Chondrocyte (in vitro differentiated cells): Measurements from ENCODE around the gene ZNF627. TPM values are rescaled to one million over a fixed set of nuclear protein-coding genes. Genes with fewer than 3 reads are reported as not detected.
A peak's percentile ranks its signal among the peaks of the same experiment; 100 is the strongest.

Experiments
- DNase-seq: peaks from one replicate; pipeline ENCODE4 v3.0.0; 2021; ENCODE audit warnings: mixed read lengths, low spot score
- H3K27ac Mint-ChIP-seq: one replicate; pipeline ENCODE4 v1.8.0; 2021; ENCODE audit warnings: mild to moderate bottlenecking, moderate library complexity, mixed read lengths; ENCODE audit not compliant: unreplicated experiment
- H3K27me3 Mint-ChIP-seq: 2 replicates; pipeline ENCODE4 v1.8.0; 2021; ENCODE audit warnings: low read depth, mixed read lengths
- H3K36me3 Mint-ChIP-seq: 2 replicates; pipeline ENCODE4 v1.8.0; 2021; ENCODE audit warnings: low read depth, mixed read lengths
- H3K4me1 Mint-ChIP-seq: 2 replicates; pipeline ENCODE4 v1.8.0; 2021; ENCODE audit warnings: low read depth, mild to moderate bottlenecking, mixed read lengths
- H3K4me3 Mint-ChIP-seq: one replicate; pipeline ENCODE4 v1.8.0; 2021; ENCODE audit warnings: mild to moderate bottlenecking, moderate library complexity, mixed read lengths; ENCODE audit not compliant: unreplicated experiment
- H3K9me3 Mint-ChIP-seq: 2 replicates; pipeline ENCODE4 v1.8.0; 2021; ENCODE audit warnings: low read depth, mixed read lengths
- total RNA-seq: library from RNA; stranded (reverse); gene quantifications from 3 replicates; pipeline ENCODE4 v1.2.1, GENCODE V29; 2021
- TF ChIP-seq, protein P1 (sequence below): fragments of 200-600 bp; sonication (generic); IDR thresholded peaks from 2 replicates; pipeline ENCODE4 v1.5.0; 2021; ENCODE audit warnings: antibody characterized with exemption, mild to moderate bottlenecking, moderate library complexity

Gene ZNF627
- total RNA-seq, 1 donor from 2014 or later, result 14.2 TPM

- H3K9me3 Mint-ChIP-seq, result peaks cover 5% of the 10 kb centered on the region
- DNase-seq, result peak; percentile 98
- no peaks in the 10 kb centered on the region for H3K36me3 Mint-ChIP-seq
- H3K4me1 Mint-ChIP-seq, result no peaks in the 10 kb centered on the region
- peak overlapping the region; percentile 79 for H3K4me3 Mint-ChIP-seq
- H3K27ac Mint-ChIP-seq, result peak overlapping the region; percentile 89
- H3K27me3 Mint-ChIP-seq, result no peaks in the 10 kb centered on the region
- TF ChIP-seq, protein P1, sequence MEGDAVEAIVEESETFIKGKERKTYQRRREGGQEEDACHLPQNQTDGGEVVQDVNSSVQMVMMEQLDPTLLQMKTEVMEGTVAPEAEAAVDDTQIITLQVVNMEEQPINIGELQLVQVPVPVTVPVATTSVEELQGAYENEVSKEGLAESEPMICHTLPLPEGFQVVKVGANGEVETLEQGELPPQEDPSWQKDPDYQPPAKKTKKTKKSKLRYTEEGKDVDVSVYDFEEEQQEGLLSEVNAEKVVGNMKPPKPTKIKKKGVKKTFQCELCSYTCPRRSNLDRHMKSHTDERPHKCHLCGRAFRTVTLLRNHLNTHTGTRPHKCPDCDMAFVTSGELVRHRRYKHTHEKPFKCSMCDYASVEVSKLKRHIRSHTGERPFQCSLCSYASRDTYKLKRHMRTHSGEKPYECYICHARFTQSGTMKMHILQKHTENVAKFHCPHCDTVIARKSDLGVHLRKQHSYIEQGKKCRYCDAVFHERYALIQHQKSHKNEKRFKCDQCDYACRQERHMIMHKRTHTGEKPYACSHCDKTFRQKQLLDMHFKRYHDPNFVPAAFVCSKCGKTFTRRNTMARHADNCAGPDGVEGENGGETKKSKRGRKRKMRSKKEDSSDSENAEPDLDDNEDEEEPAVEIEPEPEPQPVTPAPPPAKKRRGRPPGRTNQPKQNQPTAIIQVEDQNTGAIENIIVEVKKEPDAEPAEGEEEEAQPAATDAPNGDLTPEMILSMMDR, result no peak
Measured at GRCh38 chr19:11639602-11640471, 42.6 kb downstream of the ZNF627 start.

DNA sequence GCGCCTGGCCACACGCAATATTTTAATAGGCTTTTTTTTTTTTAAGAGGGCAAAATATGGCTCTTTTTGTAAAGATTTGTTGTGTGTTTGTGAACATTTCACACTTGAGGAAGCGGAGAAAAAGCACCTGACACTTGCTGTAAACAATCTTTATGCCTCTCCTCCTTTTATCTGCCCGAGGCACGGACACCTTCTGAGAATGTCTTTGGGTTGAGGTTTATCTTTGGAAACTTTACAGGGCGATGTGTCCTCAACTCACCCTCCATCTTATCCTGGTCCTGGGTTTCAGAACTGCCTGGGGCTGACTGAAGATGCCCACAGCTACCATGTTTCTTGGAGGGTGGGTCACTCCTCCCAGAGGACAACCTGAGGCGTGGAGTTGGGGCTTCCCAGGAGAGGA lies 44.0 kb downstream of the ZNF627 start:
- TF ChIP-seq, protein P1, result no peak
- no peak for DNase-seq
- H3K4me1 Mint-ChIP-seq, result no peaks in the 10 kb centered on the region
- H3K27ac Mint-ChIP-seq, result no peak overlapping the region
- H3K36me3 Mint-ChIP-seq, result no peaks in the 10 kb centered on the region
- H3K9me3 Mint-ChIP-seq, result no peaks in the 10 kb centered on the region
- H3K4me3 Mint-ChIP-seq, result no peak overlapping the region
- H3K27me3 Mint-ChIP-seq, result no peaks in the 10 kb centered on the region

DNA sequence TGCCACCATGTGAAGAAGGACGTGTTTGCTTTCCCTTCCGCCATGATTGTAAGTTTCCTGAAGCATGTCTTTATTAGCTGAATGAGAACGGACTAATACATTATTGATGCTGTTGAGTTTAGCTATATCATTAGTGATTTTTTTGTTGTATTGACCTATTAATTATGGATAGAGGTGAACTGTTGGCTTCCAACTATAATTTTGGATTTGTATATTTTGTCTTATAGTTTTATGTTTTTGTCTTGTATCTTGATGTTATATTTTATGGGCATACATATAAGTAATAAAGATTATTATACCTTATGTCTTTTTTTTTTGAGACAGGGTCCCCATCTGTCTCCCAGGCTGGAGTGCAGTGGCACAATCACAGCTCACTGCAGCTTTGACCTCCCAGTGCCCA lies 45.6 kb downstream of the ZNF627 start:
- no peaks in the 10 kb centered on the region for H3K4me1 Mint-ChIP-seq
- no peak overlapping the region for H3K27ac Mint-ChIP-seq
- H3K27me3 Mint-ChIP-seq, result no peaks in the 10 kb centered on the region
- no peaks in the 10 kb centered on the region for H3K36me3 Mint-ChIP-seq
- DNase-seq, result no peak
- H3K9me3 Mint-ChIP-seq, result peaks cover 2% of the 10 kb centered on the region
- H3K4me3 Mint-ChIP-seq, result no peak overlapping the region
- TF ChIP-seq, protein P1, result no peak

- H3K27ac Mint-ChIP-seq, result no peak overlapping the region
- DNase-seq, result no peak
- peaks cover 20% of the 10 kb centered on the region for H3K36me3 Mint-ChIP-seq
- TF ChIP-seq, protein P1, result no peak
- no peak overlapping the region for H3K4me3 Mint-ChIP-seq
- no peaks in the 10 kb centered on the region for H3K27me3 Mint-ChIP-seq
- no peaks in the 10 kb centered on the region for H3K4me1 Mint-ChIP-seq
- peaks cover 29% of the 10 kb centered on the region for H3K9me3 Mint-ChIP-seq
Measured at GRCh38 chr19:11649941-11650340, 52.7 kb downstream of the ZNF627 start.

DNA sequence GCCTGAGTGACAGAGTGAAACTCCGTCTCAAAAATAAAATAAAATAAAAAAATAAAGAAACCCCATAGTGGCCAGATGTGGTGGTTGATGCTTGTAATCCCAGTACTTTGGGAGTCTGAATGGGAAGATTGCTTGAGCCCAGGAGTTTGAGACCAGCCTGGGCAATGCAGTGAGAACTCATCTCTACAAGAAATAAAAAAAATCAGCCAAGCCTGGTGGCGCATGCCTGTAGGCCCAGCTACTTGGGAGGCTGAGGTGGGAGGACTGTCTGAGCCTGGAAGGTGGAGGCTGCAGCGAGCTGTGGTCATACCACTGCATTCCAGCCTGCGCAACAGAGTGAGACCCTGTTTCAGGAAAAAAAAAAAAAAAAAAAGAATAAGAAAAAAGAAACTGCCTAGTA lies 53.8 kb downstream of the ZNF627 start:
- Mint-ChIP-seq H3K36me3 (peaks cover 20% of the 10 kb centered on the region), H3K27me3 (no peaks in the 10 kb centered on the region)

More for the DNA sequence above, 53.8 kb downstream of the ZNF627 start:
- Mint-ChIP-seq H3K27ac (no peak overlapping the region), H3K4me3 (no peak overlapping the region), H3K9me3 (peaks cover 29% of the 10 kb centered on the region), H3K4me1 (no peaks in the 10 kb centered on the region)
- TF ChIP-seq, protein P1, result no peak
- no peak for DNase-seq
